CD4-positive, alpha-beta memory T cell (primary cell): ENCODE data around the gene KRT16. TPM values are rescaled to one million over a fixed set of nuclear protein-coding genes. Genes with fewer than 3 reads are reported as not detected.
"Not testable (repeated sequence)": the region's sequence is repeated elsewhere in the genome, so short reads cannot be mapped to it uniquely, and the experiment has no call there.

ENCODE experiments used
- CTCF ChIA-PET: fragments of 350-600 bp; sonication (Branson Sonifier 250); formaldehyde crosslinking; loops from one replicate; lab custom pipeline; 2021; ENCODE audit warnings: inconsistent platforms; ENCODE audit not compliant: partially characterized antibody; lab: Charles Lee
- POLR2A ChIA-PET: fragments of 350-600 bp; sonication (Branson Sonifier 250); formaldehyde crosslinking; loops from one replicate; lab custom pipeline; 2021; ENCODE audit not compliant: partially characterized antibody; lab: Charles Lee
- DNase-seq, 5 donors: peaks; one replicate each; pipeline versions ENCODE4 v3.0.0 to v3.0.0-alpha.2; 2020 to 2022; ENCODE audit warnings: mixed read lengths in 1 of 5
- H3K27ac ChIP-seq: one replicate; pipeline ENCODE4 v1.7.0; 2013; ENCODE audit warnings: low read depth, low read length
- H3K27me3 ChIP-seq: 2 replicates; pipeline ENCODE4 v1.7.0; 2013; ENCODE audit warnings: mild to moderate bottlenecking, low read length, moderate library complexity; ENCODE audit not compliant: insufficient read depth
- H3K36me3 ChIP-seq: 2 replicates; pipeline ENCODE4 v1.7.0; 2013; ENCODE audit warnings: mild to moderate bottlenecking, low read length, moderate library complexity; ENCODE audit not compliant: insufficient read depth
- H3K4me1 ChIP-seq: 2 replicates; pipeline ENCODE4 v1.7.0; 2013; ENCODE audit warnings: mild to moderate bottlenecking, low read length, moderate library complexity; ENCODE audit not compliant: insufficient read depth
- H3K4me3 ChIP-seq, 2 donors: one replicate each; pipeline ENCODE4 v1.7.0; 2013; ENCODE audit warnings: low read length in 2 of 2, mild to moderate bottlenecking in 1 of 2
- H3K9me3 ChIP-seq, 2 donors: one replicate each; pipeline ENCODE4 v1.7.0; 2013; ENCODE audit warnings: low read length in 2 of 2, control low read depth in 1 of 2; ENCODE audit not compliant: control insufficient read depth in 1 of 2
- H3K27ac Mint-ChIP-seq, 7 donors: one replicate each; pipeline ENCODE4 v1.8.0; 2020 to 2021; ENCODE audit warnings: mixed read lengths in 7 of 7, mild to moderate bottlenecking in 6 of 7, inconsistent platforms in 3 of 7, moderate library complexity in 3 of 7
- H3K27me3 Mint-ChIP-seq, 2 donors: one replicate each; pipeline ENCODE4 v1.8.0; 2020 to 2021; ENCODE audit warnings: mixed read lengths in 2 of 2
- H3K36me3 Mint-ChIP-seq, 2 donors: one replicate each; pipeline ENCODE4 v1.8.0; 2020 to 2021; ENCODE audit warnings: mixed read lengths in 2 of 2, inconsistent platforms in 1 of 2, mild to moderate bottlenecking in 1 of 2
- H3K4me1 Mint-ChIP-seq, 4 donors: one replicate each; pipeline ENCODE4 v1.8.0; 2020 to 2021; ENCODE audit warnings: mixed read lengths in 4 of 4, mild to moderate bottlenecking in 1 of 4
- H3K4me3 Mint-ChIP-seq, 8 donors: one replicate each; pipeline ENCODE4 v1.8.0; 2020 to 2021; ENCODE audit warnings: mixed read lengths in 8 of 8, mild to moderate bottlenecking in 7 of 8, moderate library complexity in 6 of 8, inconsistent platforms in 3 of 8
- H3K9me3 Mint-ChIP-seq, 8 donors: one replicate each; pipeline ENCODE4 v1.8.0; 2020 to 2021; ENCODE audit warnings: mixed read lengths in 8 of 8, mild to moderate bottlenecking in 5 of 8, inconsistent platforms in 3 of 8, moderate library complexity in 1 of 8
- intact Hi-C: fragments of 100-400 bp; cut with micrococcal nuclease; formaldehyde crosslinking; loops from one replicate; pipeline ENCODE4 v1.15.1; 2023
- polyA plus RNA-seq, 2 donors: library from polyadenylated mRNA; unstranded; fragments of 300-500 nt; fragmentation: Illumina TruSeq; gene quantifications; one replicate each; pipeline ENCODE4 v1.2.3, GENCODE V29; 2021
- total RNA-seq, 2 experiments: library from RNA; stranded (reverse); gene quantifications; one replicate each; pipeline ENCODE4 v1.2.3, GENCODE V29; 2021

The KRT16 gene
- total and polyA plus RNA-seq, 4 experiments from 2014 or later, result not detected

DNA sequence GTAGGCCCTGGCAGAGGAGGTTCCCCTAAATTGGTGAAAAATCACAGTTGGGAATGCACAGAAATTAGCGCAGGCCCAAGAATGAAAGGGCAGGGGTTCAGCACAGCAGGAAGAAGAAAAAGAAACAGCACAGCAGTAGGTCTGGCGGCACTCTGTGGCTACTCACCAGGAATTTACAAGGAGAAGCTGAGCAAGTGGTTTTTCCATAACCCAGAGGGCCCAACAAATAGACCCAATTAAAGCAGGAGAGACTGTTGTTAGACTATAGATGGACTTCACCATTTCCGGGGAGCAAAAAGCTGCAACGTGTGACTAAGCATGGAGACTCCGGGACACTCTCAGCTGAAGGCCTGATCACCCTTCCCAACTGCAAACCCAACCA lies 14.3 kb upstream of the KRT16 start:
- DNase-seq, H3K27ac Mint-ChIP-seq: not testable (repeated sequence)

GRCh38 chr17:41626028-41626913 lies 13.7 kb upstream of the KRT16 start:
- DNase-seq, H3K4me1 Mint-ChIP-seq, H3K27me3 ChIP-seq, H3K36me3 Mint-ChIP-seq, H3K4me3 Mint-ChIP-seq, CTCF ChIA-PET, H3K4me3 ChIP-seq, H3K4me1 ChIP-seq, POLR2A ChIA-PET, H3K9me3 Mint-ChIP-seq, H3K36me3 ChIP-seq, H3K27ac ChIP-seq, intact Hi-C loops, H3K9me3 ChIP-seq: not testable (repeated sequence)
- Mint-ChIP-seq H3K27ac (peak overlapping the region in 1 of 7 donors; percentile 52), H3K27me3 (peaks cover 1 to 11% of the 10 kb centered on the region in 2 donors)

More for the DNA sequence above, 14.3 kb upstream of the KRT16 start:
- intact Hi-C loops, H3K9me3 ChIP-seq, H3K4me3 ChIP-seq, H3K9me3 Mint-ChIP-seq, H3K4me1 ChIP-seq, POLR2A ChIA-PET, H3K4me3 Mint-ChIP-seq, CTCF ChIA-PET, H3K36me3 Mint-ChIP-seq, H3K27ac ChIP-seq, H3K27me3 ChIP-seq, H3K36me3 ChIP-seq, H3K4me1 Mint-ChIP-seq: not testable (repeated sequence)
- peaks cover 1 to 11% of the 10 kb centered on the region in 2 donors for H3K27me3 Mint-ChIP-seq

GRCh38 chr17:41625602-41626001 lies 13.0 kb upstream of the KRT16 start:
- Mint-ChIP-seq H3K27me3 (peaks cover 1 to 11% of the 10 kb centered on the region in 2 donors), H3K36me3 (no peaks in the 10 kb centered on the region), H3K27ac (no peak overlapping the region), H3K4me1 (no peaks in the 10 kb centered on the region), H3K9me3 (peaks cover 0 to 2% (median 0%) of the 10 kb centered on the region in 8 donors), H3K4me3 (no peak overlapping the region)
- CTCF ChIA-PET, result no interaction called here
- H3K4me1 ChIP-seq, result no peaks in the 10 kb centered on the region
- H3K27me3 ChIP-seq, result no peaks in the 10 kb centered on the region
- H3K4me3 ChIP-seq, result no peak overlapping the region
- POLR2A ChIA-PET, result no interaction called here
- DNase-seq, result no peak
- no peaks in the 10 kb centered on the region for H3K9me3 ChIP-seq
- intact Hi-C loops, result no loop called here
- no peak overlapping the region for H3K27ac ChIP-seq
- H3K36me3 ChIP-seq, result no peaks in the 10 kb centered on the region

DNA sequence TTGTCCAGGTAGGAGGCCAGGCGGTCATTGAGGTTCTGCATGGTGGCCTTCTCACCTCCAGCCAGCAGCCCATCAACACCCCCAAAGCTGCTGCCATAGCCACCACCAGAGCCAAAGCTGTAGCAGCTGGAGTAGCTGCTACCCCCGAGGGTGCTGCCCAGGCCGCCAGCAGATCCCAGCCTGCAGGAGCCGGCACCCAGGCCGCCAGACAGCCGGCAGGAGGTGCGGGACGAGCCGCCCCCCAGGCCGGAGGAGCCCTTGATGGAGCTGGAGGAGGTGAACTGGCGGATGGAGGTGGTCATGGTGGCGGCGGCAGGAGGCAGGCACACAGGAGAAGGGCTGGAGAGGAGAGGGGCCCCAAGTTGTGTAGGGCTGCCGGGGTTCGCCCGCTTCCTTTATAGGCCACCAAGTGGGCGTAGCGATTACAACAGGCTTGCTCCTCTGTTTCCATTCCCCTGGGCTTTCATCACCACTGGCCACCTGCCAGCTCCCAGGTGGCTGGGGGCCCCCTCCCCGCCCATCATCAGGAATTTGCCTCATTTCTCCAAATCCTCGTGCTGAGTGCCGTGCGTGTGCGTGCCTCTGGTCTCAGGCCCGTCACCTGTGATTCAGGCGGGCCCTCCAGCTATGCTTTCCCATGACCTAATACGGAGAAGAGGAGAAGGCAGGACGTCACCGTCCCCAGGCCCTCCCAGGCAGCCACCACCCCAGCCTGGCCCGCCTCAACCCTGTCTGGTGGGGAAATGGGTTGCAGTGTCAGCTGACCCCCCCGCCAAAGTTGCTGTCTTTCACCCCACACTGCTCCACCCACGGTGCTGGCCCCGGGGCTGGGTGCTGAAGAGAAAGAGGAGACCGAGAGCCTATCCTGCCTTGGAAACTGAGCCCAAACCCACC lies 11.9 kb upstream of the KRT16 start, which contains the start of gene KRT17:
KRT17 (minus strand) TSS at position 368 of the 894 bp plus-strand sequence; CDS start at position 302, 66 bp downstream.
- Histone ChIP-seq H3K27ac (no peak within 1 kb of the TSS), H3K4me3 (no peak within 1 kb of the TSS), H3K36me3 (no peaks in the 10 kb centered on the region), H3K4me1 (no peaks in the 10 kb centered on the region), H3K27me3 (no peaks in the 10 kb centered on the region), H3K9me3 (no peaks in the 10 kb centered on the region)
- DNase-seq, result no peak
- intact Hi-C loops, result no loop called here
- ChIA-PET CTCF (no interaction called here), POLR2A (no interaction called here)
- no peaks in the 10 kb centered on the region for H3K36me3 Mint-ChIP-seq
- peaks cover 1 to 18% of the 10 kb centered on the region in 2 donors for H3K27me3 Mint-ChIP-seq
- no peak within 1 kb of the TSS for H3K27ac Mint-ChIP-seq
- H3K4me3 Mint-ChIP-seq, result no peak within 1 kb of the TSS
- no peaks in the 10 kb centered on the region for H3K4me1 Mint-ChIP-seq
- peaks cover 0 to 2% (median 0%) of the 10 kb centered on the region in 8 donors for H3K9me3 Mint-ChIP-seq

DNA sequence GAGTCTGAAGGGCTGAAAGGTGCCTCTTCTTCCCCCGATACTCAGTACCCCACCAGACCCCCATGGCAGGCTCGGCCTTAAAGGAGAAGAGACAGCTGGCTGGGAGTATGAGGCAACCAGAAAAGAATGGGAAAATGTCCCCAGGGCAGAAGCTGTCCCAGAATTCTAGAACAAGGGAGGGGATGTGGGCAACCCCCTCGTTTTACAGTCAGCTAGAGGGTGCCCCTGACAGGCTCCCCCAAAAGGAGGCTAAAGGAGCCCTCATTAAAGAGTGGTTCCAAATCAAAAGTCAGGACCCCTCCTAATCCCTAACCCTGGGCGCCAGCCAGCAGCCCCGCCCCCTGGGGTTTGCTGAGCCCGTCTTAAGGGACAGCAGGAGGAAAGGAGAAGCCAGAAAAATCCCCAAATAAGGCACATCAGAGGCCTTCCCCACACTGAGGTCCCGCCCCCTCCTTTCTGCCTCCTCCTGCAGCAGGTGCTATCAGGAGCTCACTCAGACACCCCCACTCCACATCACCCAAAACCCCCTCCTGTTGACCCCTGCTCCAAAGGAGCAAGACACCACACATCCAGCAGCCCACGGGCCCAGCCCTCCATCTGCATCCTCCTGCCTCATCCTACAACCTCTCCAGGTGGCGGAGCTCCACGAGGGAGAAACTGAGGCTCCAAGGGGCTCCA lies 10.8 kb upstream of the KRT16 start:
- not testable (repeated sequence) for H3K27ac Mint-ChIP-seq

GRCh38 chr17:41622340-41623183 lies 10.0 kb upstream of the KRT16 start:
- DNase-seq, result not testable (repeated sequence)
- CTCF ChIA-PET, result interaction anchor here (1.0 kb wide), 1 partner anchor 26 kb away, joined by 4 read pairs; no protein-coding TSS in a partner anchor

More for the DNA sequence above, 10.8 kb upstream of the KRT16 start:
- H3K9me3 ChIP-seq, H3K27ac ChIP-seq, DNase-seq, H3K36me3 ChIP-seq, CTCF ChIA-PET, H3K4me1 Mint-ChIP-seq, H3K27me3 ChIP-seq, H3K36me3 Mint-ChIP-seq, POLR2A ChIA-PET, H3K4me3 ChIP-seq, intact Hi-C loops, H3K9me3 Mint-ChIP-seq, H3K4me3 Mint-ChIP-seq, H3K4me1 ChIP-seq: not testable (repeated sequence)
- peaks cover 1 to 16% of the 10 kb centered on the region in 2 donors for H3K27me3 Mint-ChIP-seq

More at GRCh38 chr17:41622340-41623183, 10.0 kb upstream of the KRT16 start:
- H3K36me3 ChIP-seq, H3K27ac ChIP-seq, H3K27ac Mint-ChIP-seq, H3K4me1 ChIP-seq, H3K4me1 Mint-ChIP-seq, H3K9me3 ChIP-seq, H3K4me3 ChIP-seq, H3K4me3 Mint-ChIP-seq, intact Hi-C loops, H3K9me3 Mint-ChIP-seq, H3K36me3 Mint-ChIP-seq, H3K27me3 ChIP-seq, POLR2A ChIA-PET: not testable (repeated sequence)
- H3K27me3 Mint-ChIP-seq, result peaks cover 1 to 16% of the 10 kb centered on the region in 2 donors
